ENCODE data around the gene TBC1D1. TPM values are rescaled to one million over a fixed set of nuclear protein-coding genes. Genes with fewer than 3 reads are reported as not detected.
"Not testable (repeated sequence)": the region's sequence is repeated elsewhere in the genome, so short reads cannot be mapped to it uniquely, and the experiment has no call there.

TBC1D1 gene
- total RNA-seq, 2 donors from 2014 or later: 55.3 to 77.4 TPM

- Histone ChIP-seq H3K4me3 (no peak overlapping the region), H3K27me3 (no peaks in the 10 kb centered on the region), H3K4me1 (no peaks in the 10 kb centered on the region), H3K9me3 (no peaks in the 10 kb centered on the region), H3K27ac (no peak overlapping the region), H3K36me3 (no peaks in the 10 kb centered on the region), H3K9ac (ENCODE audit: low read depth in 2 of 2, low read length in 2 of 2) (no peak overlapping the region)
- TF ChIP-seq CTCF (IDR thresholded peaks at IDR 0.05): no peak
- intact Hi-C loops (cut with DNase I): no loop called here
- no peak for DNase-seq
Observed at GRCh38 chr4:38017609-38018008, 126.7 kb downstream of the TBC1D1 start.

- no peaks in the 10 kb centered on the region for H3K27me3 ChIP-seq
- intact Hi-C loops (cut with DNase I): no loop called here
- no peak overlapping the region for H3K9ac ChIP-seq (ENCODE audit: low read depth in 2 of 2, low read length in 2 of 2)
- TF ChIP-seq CTCF (IDR thresholded peaks at IDR 0.05): no peak
- DNase-seq: no peak
- H3K36me3 ChIP-seq: no peaks in the 10 kb centered on the region
- H3K4me3 ChIP-seq: no peak overlapping the region
- H3K27ac ChIP-seq: no peak overlapping the region
- H3K4me1 ChIP-seq: no peaks in the 10 kb centered on the region
- H3K9me3 ChIP-seq: no peaks in the 10 kb centered on the region
Observed at GRCh38 chr4:38020386-38020785, 129.5 kb downstream of the TBC1D1 start.

GRCh38 chr4:38020961-38021360 lies 130.1 kb downstream of the TBC1D1 start:
- not testable (repeated sequence) for H3K4me1 ChIP-seq

GRCh38 chr4:38021751-38022150 lies 130.9 kb downstream of the TBC1D1 start:
- intact Hi-C loops (cut with DNase I): no loop called here
- H3K4me3 ChIP-seq: no peak overlapping the region
- H3K9me3 ChIP-seq: no peaks in the 10 kb centered on the region
- no peaks in the 10 kb centered on the region for H3K36me3 ChIP-seq
- TF ChIP-seq CTCF (IDR thresholded peaks at IDR 0.05): no peak
- DNase-seq: no peak
- no peak overlapping the region for H3K27ac ChIP-seq
- no peaks in the 10 kb centered on the region for H3K27me3 ChIP-seq
- H3K9ac ChIP-seq (ENCODE audit: low read depth in 2 of 2, low read length in 2 of 2): no peak overlapping the region
- no peaks in the 10 kb centered on the region for H3K4me1 ChIP-seq

More at GRCh38 chr4:38020961-38021360, 130.1 kb downstream of the TBC1D1 start:
- H3K9ac ChIP-seq (ENCODE audit: low read depth in 2 of 2, low read length in 2 of 2); DNase-seq; H3K27ac ChIP-seq; H3K4me3 ChIP-seq; H3K36me3 ChIP-seq; intact Hi-C loops (cut with DNase I); H3K9me3 ChIP-seq; H3K27me3 ChIP-seq: not testable (repeated sequence)

GRCh38 chr4:38023347-38024205 lies 132.7 kb downstream of the TBC1D1 start:
- no peak overlapping the region for H3K9ac ChIP-seq (ENCODE audit: low read depth in 2 of 2, low read length in 2 of 2)
- H3K36me3 ChIP-seq: no peaks in the 10 kb centered on the region
- H3K27me3 ChIP-seq: no peaks in the 10 kb centered on the region
- no peaks in the 10 kb centered on the region for H3K4me1 ChIP-seq
- no peaks in the 10 kb centered on the region for H3K9me3 ChIP-seq
- H3K27ac ChIP-seq: peak overlapping the region; percentile 19
- no peak for TF ChIP-seq CTCF (IDR thresholded peaks at IDR 0.05)
- DNase-seq: no peak
- intact Hi-C loops (cut with DNase I): no loop called here
- no peak overlapping the region for H3K4me3 ChIP-seq

- no peak overlapping the region for H3K4me3 ChIP-seq
- H3K36me3 ChIP-seq: no peaks in the 10 kb centered on the region
- no peaks in the 10 kb centered on the region for H3K4me1 ChIP-seq
- TF ChIP-seq CTCF (IDR thresholded peaks at IDR 0.05): no peak
- DNase-seq: no peak
- no peaks in the 10 kb centered on the region for H3K9me3 ChIP-seq
- no peak overlapping the region for H3K9ac ChIP-seq (ENCODE audit: low read depth in 2 of 2, low read length in 2 of 2)
- intact Hi-C loops (cut with DNase I): no loop called here
- H3K27ac ChIP-seq: no peak overlapping the region
- no peaks in the 10 kb centered on the region for H3K27me3 ChIP-seq
Observed at GRCh38 chr4:38024206-38024509, 133.3 kb downstream of the TBC1D1 start.
